HepG2 (cell line): Measurements from ENCODE around the gene ADARB2. TPM values are rescaled to one million over a fixed set of nuclear protein-coding genes. Genes with fewer than 3 reads are reported as not detected.

Experiments
- ATAC-seq: fragments of 200-7000 bp; cut with Tn5 transposase; 3 replicates; pipeline ENCODE4 v1.9.1; 2020; ENCODE audit warnings: mild to moderate bottlenecking, moderate library complexity
- BruUV-seq: library from RNA; stranded (reverse); fragments of 400-500 nt; replicated peaks from 2 replicates; lab custom pipeline; 2021; lab: Mats Ljungman, UMichigan
- CTCF ChIA-PET: fragments of 300-600 bp; formaldehyde crosslinking; extraction: SDS; loops from one replicate; lab custom pipeline; 2021; ENCODE audit warnings: low total read pairs, inconsistent platforms, low intra/inter-chr PET ratio; lab: Yijun Ruan, JAX
- POLR2A ChIA-PET: fragments of 350-600 bp; sonication (Branson Sonifier 250); formaldehyde crosslinking; loops from one replicate; lab custom pipeline; 2020; ENCODE audit warnings: antibody characterized with exemption, inconsistent platforms; lab: Yijun Ruan, JAX
- DNase-seq: peaks from one replicate; pipeline ENCODE4 v3.0.0-alpha.2; 2015; ENCODE audit warnings: low spot score
- FAIRE-seq: peaks from 3 replicates; lab custom pipeline; 2011; peaks lifted over from hg19 to GRCh38; lab: Jason Lieb, UNC
- H2AFZ ChIP-seq: one replicate; pipeline ENCODE4 v1.6.1; 2011; ENCODE audit warnings: low read length, inconsistent platforms
- H3K27ac ChIP-seq: fragments of 300-600 bp; 3 replicates; pipeline ENCODE4 v1.8.0; 2011; ENCODE audit warnings: mixed run types, mild to moderate bottlenecking, mixed read lengths, low read length, inconsistent platforms; ENCODE audit not compliant: insufficient read depth; ENCODE audit errors: extremely low read length
- H3K27me3 ChIP-seq, 2 experiments: fragments of 200-600 bp in 1 of 2; 2 replicates in 1 of 2; 3 replicates in 1 of 2; pipeline versions ENCODE4 v1.6.0 to v1.8.0; 2011; ENCODE audit warnings: low read length in 2 of 2, mild to moderate bottlenecking in 2 of 2, moderate library complexity in 2 of 2, inconsistent platforms in 1 of 2; ENCODE audit not compliant: insufficient read depth in 2 of 2, control insufficient read depth in 1 of 2
- H3K36me3 ChIP-seq, 2 experiments: fragments of 200-600 bp in 1 of 2; replicated peaks in 1 of 2; 2 replicates in 1 of 2; 3 replicates in 1 of 2; pipeline versions ENCODE4 v1.5.1 to v1.8.0; 2011; ENCODE audit warnings: low read length in 2 of 2, inconsistent platforms in 1 of 2; ENCODE audit not compliant: insufficient read depth in 2 of 2, control insufficient read depth in 1 of 2
- H3K4me1 ChIP-seq: 2 replicates; pipeline ENCODE4 v1.5.1; 2012; ENCODE audit warnings: low read length, inconsistent platforms; ENCODE audit not compliant: insufficient read depth
- H3K4me2 ChIP-seq: 2 replicates; pipeline ENCODE4 v1.6.0; 2011; ENCODE audit warnings: low read depth, low read length, inconsistent platforms
- H3K4me3 ChIP-seq, 3 experiments: fragments of 200-600 bp in 1 of 3; sonication (generic), shearing (Covaris generic) in 1 of 3; replicated peaks in 1 of 3; 2 replicates each; pipeline ENCODE4 v1.5.1; 2011 to 2016; ENCODE audit warnings: low read length in 3 of 3, inconsistent platforms in 2 of 3, low read depth in 2 of 3, mild to moderate bottlenecking in 2 of 3, control low read depth in 1 of 3, mixed read lengths in 1 of 3; ENCODE audit not compliant: insufficient read depth in 1 of 3
- H3K79me2 ChIP-seq: one replicate; pipeline ENCODE4 v1.6.1; 2011; ENCODE audit warnings: low read length, inconsistent platforms; ENCODE audit not compliant: insufficient read depth
- H3K9ac ChIP-seq: 2 replicates; pipeline ENCODE4 v1.6.0; 2011; ENCODE audit warnings: mild to moderate bottlenecking, low read depth, low read length, inconsistent platforms; ENCODE audit not compliant: insufficient read depth
- H3K9me3 ChIP-seq: 2 replicates; pipeline ENCODE4 v1.5.1; 2012; ENCODE audit warnings: mild to moderate bottlenecking, low read length
- H4K20me1 ChIP-seq: 2 replicates; pipeline ENCODE4 v1.6.0; 2011; ENCODE audit warnings: inconsistent platforms, mild to moderate bottlenecking, low read length, moderate library complexity; ENCODE audit not compliant: insufficient read depth
- AHR ChIP-seq: IDR thresholded peaks from 2 replicates; pipeline ENCODE4 v1.6.1; 2018; ENCODE audit warnings: missing genetic modification reagents, missing compliant biosample characterization
- ATAD3A ChIP-seq: sonication (generic); formaldehyde crosslinking; IDR thresholded peaks from 2 replicates; pipeline ENCODE4 v1.4.0; 2020; ENCODE audit warnings: missing genetic modification reagents
- CBFB ChIP-seq: sonication (generic); formaldehyde crosslinking; IDR thresholded peaks from 2 replicates; pipeline ENCODE4 v1.4.0; 2020; ENCODE audit warnings: missing genetic modification reagents
- ELF1 ChIP-seq: sonication (generic); formaldehyde crosslinking; IDR thresholded peaks from 2 replicates; pipeline ENCODE4 v1.4.0; 2020; ENCODE audit warnings: missing genetic modification reagents
- HDAC2 ChIP-seq: sonication (generic); formaldehyde crosslinking; IDR thresholded peaks from 2 replicates; pipeline ENCODE4 v1.4.0; 2020; ENCODE audit warnings: missing genetic modification reagents
- HNRNPL ChIP-seq: fragments of 200-400 bp; formaldehyde crosslinking; IDR thresholded peaks from 2 replicates; pipeline ENCODE4 v1.6.1; 2017; ENCODE audit warnings: mild to moderate bottlenecking, low read depth, low read length
- KLF9 ChIP-seq: IDR thresholded peaks from 2 replicates; pipeline ENCODE4 v1.6.1; 2016; ENCODE audit warnings: low read depth
- POLR2G ChIP-seq: fragments of 200-400 bp; formaldehyde crosslinking; IDR thresholded peaks from 2 replicates; pipeline ENCODE4 v1.6.1; 2018; ENCODE audit warnings: mild to moderate bottlenecking, low read depth, low read length, moderate library complexity
- RBM39 ChIP-seq: fragments of 200-400 bp; formaldehyde crosslinking; IDR thresholded peaks from one replicate; pipeline ENCODE4 v1.6.1; 2018; ENCODE audit warnings: antibody characterized with exemption, mild to moderate bottlenecking, low read depth, low read length; ENCODE audit not compliant: poor library complexity, severe bottlenecking
- SMAD9 ChIP-seq: sonication (generic); formaldehyde crosslinking; IDR thresholded peaks from 2 replicates; pipeline ENCODE4 v1.5.1; 2020; ENCODE audit warnings: mild to moderate bottlenecking, missing genetic modification reagents
- TEAD2 ChIP-seq: sonication (generic); formaldehyde crosslinking; IDR thresholded peaks from 2 replicates; pipeline ENCODE4 v1.9.0; 2021; ENCODE audit warnings: missing genetic modification reagents
- TMF1 ChIP-seq: sonication (generic); formaldehyde crosslinking; IDR thresholded peaks from 2 replicates; pipeline ENCODE4 v1.8.1; 2022; ENCODE audit warnings: low read depth, missing genetic modification reagents
- ZNF282 ChIP-seq: fragments of 450-650 bp; IDR thresholded peaks from 2 replicates; pipeline ENCODE4 v1.6.1; 2018; ENCODE audit not compliant: partially characterized antibody
- ZNF292 ChIP-seq: sonication (generic); formaldehyde crosslinking; IDR thresholded peaks from 2 replicates; pipeline ENCODE4 v1.8.1; 2022; ENCODE audit warnings: mild to moderate bottlenecking, low read depth, missing genetic modification reagents, borderline replicate concordance
- ZNF343 ChIP-seq: sonication (generic); formaldehyde crosslinking; IDR thresholded peaks from 2 replicates; pipeline ENCODE4 v1.4.0; 2020; ENCODE audit warnings: mild to moderate bottlenecking, missing genetic modification reagents
- ZNF496 ChIP-seq: sonication (generic); formaldehyde crosslinking; IDR thresholded peaks from 2 replicates; pipeline ENCODE4 v1.8.1; 2023; ENCODE audit warnings: mild to moderate bottlenecking, moderate library complexity, missing genetic modification reagents; ENCODE audit not compliant: insufficient replicate concordance
- ZNF792 ChIP-seq: IDR thresholded peaks from 2 replicates; pipeline ENCODE4 v1.6.1; 2016
- ZSCAN31 ChIP-seq: sonication (generic); formaldehyde crosslinking; IDR thresholded peaks from 2 replicates; pipeline ENCODE4 v1.5.0; 2020; ENCODE audit warnings: low read depth, mild to moderate bottlenecking, missing genetic modification reagents
- WGBS: methylation state at CpG from one replicate; pipeline ENCODE4 v1.1.6; 2017; ENCODE audit warnings: low lambda C conversion rate; 5-methylcytosine and 5-hydroxymethylcytosine counted together
- in situ Hi-C: cut with HindIII; loops from 2 replicates; pipeline ENCODE4 v1.10.0; 2017; ENCODE audit warnings: low pct_unique_long_range_greater_than_20kb; ENCODE audit not compliant: extremely low pct_ligation_motif_present
- intact Hi-C: fragments of 100-400 bp; cut with micrococcal nuclease; formaldehyde crosslinking; loops from one replicate; pipeline ENCODE4 v1.10.0; 2022; ENCODE audit not compliant: unreplicated experiment
- polyA plus RNA-seq, 8 experiments: library from polyadenylated mRNA; depleted of rRNA in 3 of 8; stranded (reverse) in 7 of 8; unstranded in 1 of 8; fragments of >200 nt; fragmentation: Illumina TruSeq in 4 of 8; extraction: Trizol in 4 of 8; gene quantifications; 2 replicates each; pipeline versions ENCODE4 v1.2.1 to v1.2.3, GENCODE V29; 2011 to 2016; ENCODE audit warnings: low read depth in 4 of 8, missing spikeins in 1 of 8, mixed read lengths in 1 of 8; ENCODE audit not compliant: insufficient read depth in 1 of 8
- total RNA-seq, 5 experiments: library from RNA; depleted of rRNA; stranded (reverse); fragments of >200 nt; fragmentation: Illumina TruSeq; extraction: Trizol; gene quantifications; 2 replicates each; pipeline ENCODE4 v1.2.3, GENCODE V29; 2016; ENCODE audit warnings: low read depth in 1 of 5
- TF ChIP-seq, protein P1 (sequence below): sonication (generic); formaldehyde crosslinking; IDR thresholded peaks from 2 replicates; pipeline ENCODE4 v1.5.1; 2020; ENCODE audit warnings: missing genetic modification reagents, mild to moderate bottlenecking, borderline replicate concordance
- TF ChIP-seq, protein P2 (sequence below): sonication (generic); formaldehyde crosslinking; IDR thresholded peaks from 2 replicates; pipeline ENCODE4 v1.4.0; 2020; ENCODE audit warnings: mild to moderate bottlenecking, missing genetic modification reagents
- TF ChIP-seq, protein P3 (sequence below): IDR thresholded peaks from 2 replicates; pipeline ENCODE4 v1.6.1; 2016; ENCODE audit warnings: missing genetic modification reagents, missing compliant biosample characterization

Gene ADARB2
- total and polyA plus RNA-seq, 2 of the 13 experiments (the other 11 are each of a cell fraction or from before 2014, with no cell fraction given): not detected

DNA sequence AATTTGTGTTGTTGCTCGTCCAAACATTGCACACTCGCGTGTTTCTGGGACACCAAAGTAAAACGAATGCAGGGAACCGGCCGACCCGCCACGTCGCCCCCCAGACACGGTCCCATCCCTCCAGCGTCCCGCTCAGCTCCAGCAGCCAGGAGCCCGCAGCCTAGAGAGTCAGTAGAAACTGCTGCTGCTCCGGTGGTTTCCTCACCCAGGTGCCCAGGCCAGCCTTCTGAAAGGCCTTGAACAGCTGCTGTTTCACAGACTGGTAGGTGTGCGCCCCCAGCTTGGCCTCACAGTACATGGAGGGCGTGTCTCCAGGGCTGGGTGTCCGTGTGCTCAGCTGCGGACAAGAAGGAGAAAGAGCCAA lies 554.3 kb downstream of the ADARB2 start (continued):
- TF ChIP-seq ZNF292 (CRISPR knock-in tag) (no peak), CBFB (CRISPR knock-in tag) (no peak)

DNA sequence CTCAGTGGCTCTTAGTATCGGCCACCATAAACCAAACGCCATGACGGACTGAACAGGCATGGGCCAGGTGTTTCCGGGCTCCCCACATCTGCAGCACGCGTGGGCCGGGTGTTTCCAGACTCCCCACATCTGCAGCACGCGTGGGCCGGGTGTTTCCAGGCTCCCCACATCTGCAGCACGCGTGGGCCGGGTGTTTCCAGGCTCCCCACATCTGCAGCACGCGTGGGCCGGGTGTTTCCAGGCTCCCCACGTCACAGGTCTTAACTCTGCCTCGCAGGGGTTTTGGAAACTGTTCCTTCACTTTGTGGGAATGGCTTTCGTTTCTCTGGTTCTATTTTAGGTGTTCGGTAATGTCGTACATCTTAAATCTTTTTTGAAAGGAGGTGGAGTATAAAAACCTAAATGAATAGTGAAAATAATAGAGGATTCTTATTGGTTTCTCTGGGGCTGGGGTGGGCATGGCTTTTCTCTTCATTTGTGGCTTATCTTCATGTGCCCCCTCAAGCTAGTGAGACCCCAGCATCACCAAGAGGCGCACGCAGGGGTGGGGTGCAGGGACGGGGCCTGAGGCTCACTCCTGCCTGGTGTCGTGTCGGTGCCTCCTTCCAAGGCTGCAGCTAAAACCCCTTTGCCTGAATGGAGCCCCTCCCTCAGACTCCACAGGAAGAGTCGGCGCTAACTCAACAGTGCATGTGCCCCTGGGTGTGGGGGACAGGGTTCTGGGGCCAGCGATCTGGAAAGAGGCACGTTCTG lies 554.9 kb downstream of the ADARB2 start:
- in situ Hi-C loops: no loop called here
- H2AFZ ChIP-seq: no peak overlapping the region
- H3K9me3 ChIP-seq: no peaks in the 10 kb centered on the region
- no peak for ATAC-seq
- CTCF ChIA-PET: no interaction called here
- H3K4me1 ChIP-seq: 0 out of 2 replicates have a peak, but pooled peaks cover 1% of the 10 kb centered on the region
- intact Hi-C loops: no loop called here
- H4K20me1 ChIP-seq: no peaks in the 10 kb centered on the region
- H3K4me3 ChIP-seq: no peak overlapping the region
- peaks cover 21 to 96% of the 10 kb centered on the region in 2 experiments for H3K27me3 ChIP-seq
- DNase-seq: no peak
- WGBS: 10% methylated on average over 21 of the region's 30 CpGs
- H3K9ac ChIP-seq: no peak overlapping the region
- FAIRE-seq: no peak
- H3K79me2 ChIP-seq: no peaks in the 10 kb centered on the region
- no peak overlapping the region for H3K4me2 ChIP-seq
- BruUV-seq: no TSS peak
- POLR2A ChIA-PET: no interaction called here
- no peaks in the 10 kb centered on the region for H3K36me3 ChIP-seq
- H3K27ac ChIP-seq: no peak overlapping the region
- TF ChIP-seq ZNF792 (CRISPR knock-in tag) (no peak), AHR (no peak), TMF1 (CRISPR knock-in tag) (no peak), POLR2G (no peak), HNRNPL (no peak), ELF1 (CRISPR knock-in tag) (no peak), TEAD2 (CRISPR knock-in tag) (no peak), ZSCAN31 (CRISPR knock-in tag) (no peak), ZNF282 (no peak), ZNF343 (CRISPR knock-in tag) (no peak), ATAD3A (no peak), HDAC2 (no peak), SMAD9 (CRISPR knock-in tag) (no peak), KLF9 (CRISPR knock-in tag) (no peak), RBM39 (no peak), ZNF496 (CRISPR knock-in tag) (no peak)
- TF ChIP-seq, protein P1, sequence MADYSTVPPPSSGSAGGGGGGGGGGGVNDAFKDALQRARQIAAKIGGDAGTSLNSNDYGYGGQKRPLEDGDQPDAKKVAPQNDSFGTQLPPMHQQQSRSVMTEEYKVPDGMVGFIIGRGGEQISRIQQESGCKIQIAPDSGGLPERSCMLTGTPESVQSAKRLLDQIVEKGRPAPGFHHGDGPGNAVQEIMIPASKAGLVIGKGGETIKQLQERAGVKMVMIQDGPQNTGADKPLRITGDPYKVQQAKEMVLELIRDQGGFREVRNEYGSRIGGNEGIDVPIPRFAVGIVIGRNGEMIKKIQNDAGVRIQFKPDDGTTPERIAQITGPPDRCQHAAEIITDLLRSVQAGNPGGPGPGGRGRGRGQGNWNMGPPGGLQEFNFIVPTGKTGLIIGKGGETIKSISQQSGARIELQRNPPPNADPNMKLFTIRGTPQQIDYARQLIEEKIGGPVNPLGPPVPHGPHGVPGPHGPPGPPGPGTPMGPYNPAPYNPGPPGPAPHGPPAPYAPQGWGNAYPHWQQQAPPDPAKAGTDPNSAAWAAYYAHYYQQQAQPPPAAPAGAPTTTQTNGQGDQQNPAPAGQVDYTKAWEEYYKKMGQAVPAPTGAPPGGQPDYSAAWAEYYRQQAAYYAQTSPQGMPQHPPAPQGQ (CRISPR knock-in tag): no peak
- TF ChIP-seq, protein P2, sequence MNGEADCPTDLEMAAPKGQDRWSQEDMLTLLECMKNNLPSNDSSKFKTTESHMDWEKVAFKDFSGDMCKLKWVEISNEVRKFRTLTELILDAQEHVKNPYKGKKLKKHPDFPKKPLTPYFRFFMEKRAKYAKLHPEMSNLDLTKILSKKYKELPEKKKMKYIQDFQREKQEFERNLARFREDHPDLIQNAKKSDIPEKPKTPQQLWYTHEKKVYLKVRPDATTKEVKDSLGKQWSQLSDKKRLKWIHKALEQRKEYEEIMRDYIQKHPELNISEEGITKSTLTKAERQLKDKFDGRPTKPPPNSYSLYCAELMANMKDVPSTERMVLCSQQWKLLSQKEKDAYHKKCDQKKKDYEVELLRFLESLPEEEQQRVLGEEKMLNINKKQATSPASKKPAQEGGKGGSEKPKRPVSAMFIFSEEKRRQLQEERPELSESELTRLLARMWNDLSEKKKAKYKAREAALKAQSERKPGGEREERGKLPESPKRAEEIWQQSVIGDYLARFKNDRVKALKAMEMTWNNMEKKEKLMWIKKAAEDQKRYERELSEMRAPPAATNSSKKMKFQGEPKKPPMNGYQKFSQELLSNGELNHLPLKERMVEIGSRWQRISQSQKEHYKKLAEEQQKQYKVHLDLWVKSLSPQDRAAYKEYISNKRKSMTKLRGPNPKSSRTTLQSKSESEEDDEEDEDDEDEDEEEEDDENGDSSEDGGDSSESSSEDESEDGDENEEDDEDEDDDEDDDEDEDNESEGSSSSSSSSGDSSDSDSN (CRISPR knock-in tag): no peak
- TF ChIP-seq, protein P3, sequence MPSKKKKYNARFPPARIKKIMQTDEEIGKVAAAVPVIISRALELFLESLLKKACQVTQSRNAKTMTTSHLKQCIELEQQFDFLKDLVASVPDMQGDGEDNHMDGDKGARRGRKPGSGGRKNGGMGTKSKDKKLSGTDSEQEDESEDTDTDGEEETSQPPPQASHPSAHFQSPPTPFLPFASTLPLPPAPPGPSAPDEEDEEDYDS (CRISPR knock-in tag): no peak
